Ishikawa (cell line): Measurements from ENCODE around the gene GK2.

Experiments used
- CEBPB ChIP-seq: IDR thresholded peaks from 2 replicates; pipeline ENCODE4 v1.6.1; 2012
- CREB1 ChIP-seq: IDR thresholded peaks from 2 replicates; pipeline ENCODE4 v1.6.1; 2012; ENCODE audit warnings: low read depth
- EGR1 ChIP-seq: IDR thresholded peaks from 2 replicates; pipeline ENCODE4 v1.6.1; 2012
- EP300 ChIP-seq: IDR thresholded peaks from 2 replicates; pipeline ENCODE4 v1.6.1; 2012; ENCODE audit warnings: borderline replicate concordance
- FOXM1 ChIP-seq: IDR thresholded peaks from 2 replicates; pipeline ENCODE4 v1.6.1; 2012; ENCODE audit warnings: low read depth, borderline replicate concordance
- MAX ChIP-seq: IDR thresholded peaks from 2 replicates; pipeline ENCODE4 v1.6.1; 2012
- NFIC ChIP-seq: IDR thresholded peaks from 2 replicates; pipeline ENCODE4 v1.6.1; 2012
- RAD21 ChIP-seq: IDR thresholded peaks from 2 replicates; pipeline ENCODE4 v1.6.1; 2012; ENCODE audit warnings: low read depth
- REST ChIP-seq: IDR thresholded peaks from 2 replicates; pipeline ENCODE4 v1.6.1; 2012; ENCODE audit warnings: low read depth, mild to moderate bottlenecking
- TAF1 ChIP-seq: IDR thresholded peaks from 2 replicates; pipeline ENCODE4 v1.6.1; 2012; ENCODE audit warnings: low read depth, mild to moderate bottlenecking
- TCF12 ChIP-seq: IDR thresholded peaks from 2 replicates; pipeline ENCODE4 v1.6.1; 2012; ENCODE audit warnings: low read depth
- TEAD4 ChIP-seq: IDR thresholded peaks from 2 replicates; pipeline ENCODE4 v1.6.1; 2012
- USF1 ChIP-seq: IDR thresholded peaks from 2 replicates; pipeline ENCODE4 v1.6.1; 2012
- YY1 ChIP-seq: IDR thresholded peaks from 2 replicates; pipeline ENCODE4 v1.6.1; 2012; ENCODE audit warnings: low read depth
- ZBTB7A ChIP-seq: IDR thresholded peaks from 2 replicates; pipeline ENCODE4 v1.6.1; 2012; ENCODE audit warnings: low read depth

GK2 gene

GRCh38 chr4:79446145-79446544 is 38.1 kb upstream of the GK2 start:
- TF ChIP-seq CEBPB: no peak
- no peak for TF ChIP-seq REST
- no peak for TF ChIP-seq CREB1
- no peak for TF ChIP-seq NFIC
- no peak for TF ChIP-seq EGR1
- no peak for TF ChIP-seq RAD21
- TF ChIP-seq TEAD4: no peak
- no peak for TF ChIP-seq FOXM1
- no peak for TF ChIP-seq TAF1
- TF ChIP-seq MAX: no peak
- no peak for TF ChIP-seq EP300
- no peak for TF ChIP-seq USF1
- TF ChIP-seq ZBTB7A: no peak
- no peak for TF ChIP-seq TCF12

DNA sequence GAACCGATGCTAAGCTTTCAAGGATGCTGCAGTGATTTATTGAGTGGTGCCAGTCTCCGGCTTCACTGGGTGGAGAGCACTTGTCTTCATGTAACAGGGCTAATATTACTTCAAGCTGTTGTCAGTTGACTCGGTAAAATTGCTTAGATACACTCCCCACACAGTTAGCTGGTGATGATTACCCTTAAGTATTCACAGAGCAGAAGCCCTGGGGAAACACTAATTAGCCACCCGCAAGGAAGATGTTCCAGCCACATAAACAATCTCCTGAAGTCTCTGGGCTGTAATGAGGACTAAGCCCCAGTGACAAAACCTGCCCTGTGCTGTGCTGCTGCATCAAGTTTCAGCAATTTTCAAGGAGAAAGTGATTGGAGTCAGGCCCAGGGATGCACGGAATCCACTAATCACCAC is 37.3 kb upstream of the GK2 start:
- TF ChIP-seq NFIC (no peak), REST (no peak), MAX (no peak), USF1 (no peak), YY1 (no peak), TAF1 (no peak), TCF12 (no peak), CREB1 (no peak), RAD21 (no peak), FOXM1 (no peak), TEAD4 (no peak)

GRCh38 chr4:79442422-79442821 is 34.4 kb upstream of the GK2 start:
- no peak for TF ChIP-seq CEBPB
- no peak for TF ChIP-seq YY1
- TF ChIP-seq NFIC: no peak
- TF ChIP-seq TAF1: no peak
- TF ChIP-seq REST: no peak
- TF ChIP-seq TEAD4: no peak
- TF ChIP-seq FOXM1: no peak
- TF ChIP-seq TCF12: no peak
- no peak for TF ChIP-seq CREB1
- no peak for TF ChIP-seq EGR1
- no peak for TF ChIP-seq ZBTB7A
- TF ChIP-seq RAD21: no peak
- TF ChIP-seq EP300: no peak
- TF ChIP-seq USF1: no peak
- no peak for TF ChIP-seq MAX

DNA sequence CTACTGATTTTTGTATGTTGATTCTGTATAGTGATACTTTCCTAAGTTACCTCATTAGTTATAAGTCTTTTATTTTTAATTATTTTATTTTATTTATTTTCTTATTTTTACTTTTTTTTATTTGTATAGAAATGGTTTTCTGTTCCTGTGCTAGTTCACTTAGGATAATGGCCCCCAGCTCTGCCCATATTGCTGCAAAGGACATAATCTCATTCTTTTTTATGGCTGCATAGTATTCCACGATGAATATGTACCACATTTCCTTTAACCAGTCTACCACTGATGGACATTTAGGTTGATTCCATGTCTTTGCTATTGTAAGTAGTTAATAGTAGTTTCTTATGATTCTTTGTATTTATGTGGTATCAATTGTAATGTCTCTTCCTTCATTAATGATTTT is 31.5 kb upstream of the GK2 start:
- TF ChIP-seq NFIC: no peak
- TF ChIP-seq TEAD4: no peak
- no peak for TF ChIP-seq YY1
- TF ChIP-seq CEBPB: no peak
- no peak for TF ChIP-seq TCF12
- no peak for TF ChIP-seq USF1
- no peak for TF ChIP-seq EP300
- no peak for TF ChIP-seq TAF1
- TF ChIP-seq MAX: no peak
- no peak for TF ChIP-seq ZBTB7A
- no peak for TF ChIP-seq EGR1
- no peak for TF ChIP-seq FOXM1
- no peak for TF ChIP-seq CREB1
- TF ChIP-seq REST: no peak
